WTC11 (cell line): ENCODE data around the gene OPN3. TPM values are rescaled to one million over a fixed set of nuclear protein-coding genes. Genes with fewer than 3 reads are reported as not detected.

Experiments
- ATAC-seq: fragments of 200-7000 bp; cut with Tn5 transposase; 2 replicates; pipeline ENCODE4 v1.10.0; 2021; ENCODE audit warnings: mild to moderate bottlenecking, moderate library complexity
- CTCF ChIA-PET: fragments of 300-600 bp; sonication (Branson Sonifier 250); formaldehyde crosslinking; loops from one replicate; lab custom pipeline; 2021; ENCODE audit warnings: antibody characterized with exemption; lab: Charles Lee
- POLR2A ChIA-PET: fragments of 350-600 bp; sonication (Branson Sonifier 250); formaldehyde crosslinking; loops from one replicate; lab custom pipeline; 2021; ENCODE audit warnings: antibody characterized with exemption; lab: Charles Lee
- DNase-seq: peaks from one replicate; pipeline ENCODE4 v3.0.0; 2021; ENCODE audit warnings: low spot score
- H3K27ac Mint-ChIP-seq: 2 replicates; pipeline ENCODE4 v1.8.0; 2021; ENCODE audit warnings: mixed read lengths
- H3K27me3 Mint-ChIP-seq: 2 replicates; pipeline ENCODE4 v1.8.0; 2021; ENCODE audit warnings: low read depth, mild to moderate bottlenecking, moderate library complexity, mixed read lengths
- H3K36me3 Mint-ChIP-seq: 2 replicates; pipeline ENCODE4 v1.8.0; 2021; ENCODE audit warnings: mixed read lengths
- H3K4me1 Mint-ChIP-seq: 2 replicates; pipeline ENCODE4 v1.8.0; 2022; ENCODE audit warnings: mixed read lengths
- H3K4me3 Mint-ChIP-seq: 2 replicates; pipeline ENCODE4 v1.8.0; 2021; ENCODE audit warnings: mild to moderate bottlenecking, moderate library complexity, mixed read lengths
- H3K9me3 Mint-ChIP-seq: 2 replicates; pipeline ENCODE4 v1.8.0; 2021; ENCODE audit warnings: mixed read lengths
- CREB1 ChIP-seq: sonication (generic); formaldehyde crosslinking; IDR thresholded peaks from 2 replicates; pipeline ENCODE4 v1.8.0; 2023; ENCODE audit warnings: mild to moderate bottlenecking, missing genetic modification reagents
- KAT7 ChIP-seq: sonication (generic); formaldehyde crosslinking; IDR thresholded peaks from 2 replicates; pipeline ENCODE4 v1.8.1; 2023; ENCODE audit warnings: missing genetic modification reagents, mild to moderate bottlenecking, borderline replicate concordance
- MYBL2 ChIP-seq: sonication (generic); formaldehyde crosslinking; IDR thresholded peaks from 2 replicates; pipeline ENCODE4 v1.8.1; 2023; ENCODE audit warnings: mild to moderate bottlenecking, moderate library complexity, missing genetic modification reagents
- OVOL2 ChIP-seq: fragments of 250-450 bp; sonication (Bioruptor Pico); IDR thresholded peaks from 2 replicates; pipeline ENCODE4 v1.9.0; 2021; ENCODE audit warnings: mild to moderate bottlenecking, borderline replicate concordance
- PRRX2 ChIP-seq: fragments of 250-450 bp; sonication (Bioruptor Pico); IDR thresholded peaks from 2 replicates; pipeline ENCODE4 v1.8.0; 2021; ENCODE audit warnings: mild to moderate bottlenecking
- SP1 ChIP-seq: sonication (generic); formaldehyde crosslinking; conservative IDR thresholded peaks from 2 replicates; pipeline ENCODE4 v1.8.1; 2022; ENCODE audit warnings: missing genetic modification reagents
- USF2 ChIP-seq: sonication (generic); formaldehyde crosslinking; IDR thresholded peaks from 2 replicates; pipeline ENCODE4 v1.8.1; 2023; ENCODE audit warnings: mild to moderate bottlenecking, missing genetic modification reagents, moderate library complexity
- ZNF219 ChIP-seq: sonication (generic); formaldehyde crosslinking; IDR thresholded peaks from 2 replicates; pipeline ENCODE4 v1.8.0; 2023; ENCODE audit warnings: missing genetic modification reagents, mild to moderate bottlenecking, borderline replicate concordance
- ZNF263 ChIP-seq: sonication (generic); formaldehyde crosslinking; IDR thresholded peaks from 2 replicates; pipeline ENCODE4 v1.8.1; 2022; ENCODE audit warnings: low read depth, mild to moderate bottlenecking, moderate library complexity, missing genetic modification reagents
- ZNF416 ChIP-seq: fragments of 250-450 bp; sonication (Bioruptor Pico); IDR thresholded peaks from 2 replicates; pipeline ENCODE4 v1.9.0; 2021; ENCODE audit warnings: mild to moderate bottlenecking, inconsistent platforms
- ZNF532 ChIP-seq: fragments of 250-450 bp; sonication (Bioruptor Pico); IDR thresholded peaks from 2 replicates; pipeline ENCODE4 v1.9.0; 2021; ENCODE audit warnings: mild to moderate bottlenecking, borderline replicate concordance
- total RNA-seq: library from RNA; stranded (reverse); gene quantifications from 3 replicates; pipeline ENCODE4 v1.2.3, GENCODE V29; 2021
- TF ChIP-seq, protein P1 (sequence below): sonication (generic); formaldehyde crosslinking; IDR thresholded peaks from 2 replicates; pipeline ENCODE4 v1.8.1; 2022; ENCODE audit warnings: low read depth, mild to moderate bottlenecking, moderate library complexity, missing genetic modification reagents, borderline replicate concordance
- TF ChIP-seq, protein P2 (sequence below): fragments of 250-450 bp; sonication (Bioruptor Pico); IDR thresholded peaks from 2 replicates; pipeline ENCODE4 v1.9.0; 2021; ENCODE audit warnings: mild to moderate bottlenecking
- TF ChIP-seq, protein P3 (sequence below): sonication (generic); formaldehyde crosslinking; IDR thresholded peaks from 2 replicates; pipeline ENCODE4 v1.8.0; 2022; ENCODE audit warnings: missing genetic modification reagents
- TF ChIP-seq, protein P4 (sequence below): sonication (generic); formaldehyde crosslinking; IDR thresholded peaks from 2 replicates; pipeline ENCODE4 v1.8.0; 2022; ENCODE audit warnings: mild to moderate bottlenecking, missing genetic modification reagents

Gene OPN3
- total RNA-seq, 1 experiment from 2014 or later: 17.2 TPM

- TF ChIP-seq PRRX2 (no peak), KAT7 (CRISPR knock-in tag) (no peak), ZNF532 (CRISPR knock-in tag) (no peak), CREB1 (CRISPR knock-in tag) (no peak), USF2 (CRISPR knock-in tag) (no peak), ZNF416 (CRISPR knock-in tag) (no peak), ZNF263 (CRISPR knock-in tag) (no peak), ZNF219 (CRISPR knock-in tag) (no peak), OVOL2 (CRISPR knock-in tag) (no peak), SP1 (no peak), MYBL2 (CRISPR knock-in tag) (no peak)
- TF ChIP-seq, protein P1, sequence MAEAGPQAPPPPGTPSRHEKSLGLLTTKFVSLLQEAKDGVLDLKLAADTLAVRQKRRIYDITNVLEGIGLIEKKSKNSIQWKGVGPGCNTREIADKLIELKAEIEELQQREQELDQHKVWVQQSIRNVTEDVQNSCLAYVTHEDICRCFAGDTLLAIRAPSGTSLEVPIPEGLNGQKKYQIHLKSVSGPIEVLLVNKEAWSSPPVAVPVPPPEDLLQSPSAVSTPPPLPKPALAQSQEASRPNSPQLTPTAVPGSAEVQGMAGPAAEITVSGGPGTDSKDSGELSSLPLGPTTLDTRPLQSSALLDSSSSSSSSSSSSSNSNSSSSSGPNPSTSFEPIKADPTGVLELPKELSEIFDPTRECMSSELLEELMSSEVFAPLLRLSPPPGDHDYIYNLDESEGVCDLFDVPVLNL: no peak
- TF ChIP-seq, protein P2, sequence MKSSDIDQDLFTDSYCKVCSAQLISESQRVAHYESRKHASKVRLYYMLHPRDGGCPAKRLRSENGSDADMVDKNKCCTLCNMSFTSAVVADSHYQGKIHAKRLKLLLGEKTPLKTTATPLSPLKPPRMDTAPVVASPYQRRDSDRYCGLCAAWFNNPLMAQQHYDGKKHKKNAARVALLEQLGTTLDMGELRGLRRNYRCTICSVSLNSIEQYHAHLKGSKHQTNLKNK (CRISPR knock-in tag): no peak
- TF ChIP-seq, protein P3, sequence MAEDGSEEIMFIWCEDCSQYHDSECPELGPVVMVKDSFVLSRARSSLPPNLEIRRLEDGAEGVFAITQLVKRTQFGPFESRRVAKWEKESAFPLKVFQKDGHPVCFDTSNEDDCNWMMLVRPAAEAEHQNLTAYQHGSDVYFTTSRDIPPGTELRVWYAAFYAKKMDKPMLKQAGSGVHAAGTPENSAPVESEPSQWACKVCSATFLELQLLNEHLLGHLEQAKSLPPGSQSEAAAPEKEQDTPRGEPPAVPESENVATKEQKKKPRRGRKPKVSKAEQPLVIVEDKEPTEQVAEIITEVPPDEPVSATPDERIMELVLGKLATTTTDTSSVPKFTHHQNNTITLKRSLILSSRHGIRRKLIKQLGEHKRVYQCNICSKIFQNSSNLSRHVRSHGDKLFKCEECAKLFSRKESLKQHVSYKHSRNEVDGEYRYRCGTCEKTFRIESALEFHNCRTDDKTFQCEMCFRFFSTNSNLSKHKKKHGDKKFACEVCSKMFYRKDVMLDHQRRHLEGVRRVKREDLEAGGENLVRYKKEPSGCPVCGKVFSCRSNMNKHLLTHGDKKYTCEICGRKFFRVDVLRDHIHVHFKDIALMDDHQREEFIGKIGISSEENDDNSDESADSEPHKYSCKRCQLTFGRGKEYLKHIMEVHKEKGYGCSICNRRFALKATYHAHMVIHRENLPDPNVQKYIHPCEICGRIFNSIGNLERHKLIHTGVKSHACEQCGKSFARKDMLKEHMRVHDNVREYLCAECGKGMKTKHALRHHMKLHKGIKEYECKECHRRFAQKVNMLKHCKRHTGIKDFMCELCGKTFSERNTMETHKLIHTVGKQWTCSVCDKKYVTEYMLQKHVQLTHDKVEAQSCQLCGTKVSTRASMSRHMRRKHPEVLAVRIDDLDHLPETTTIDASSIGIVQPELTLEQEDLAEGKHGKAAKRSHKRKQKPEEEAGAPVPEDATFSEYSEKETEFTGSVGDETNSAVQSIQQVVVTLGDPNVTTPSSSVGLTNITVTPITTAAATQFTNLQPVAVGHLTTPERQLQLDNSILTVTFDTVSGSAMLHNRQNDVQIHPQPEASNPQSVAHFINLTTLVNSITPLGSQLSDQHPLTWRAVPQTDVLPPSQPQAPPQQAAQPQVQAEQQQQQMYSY (CRISPR knock-in tag): no peak
- TF ChIP-seq, protein P4, sequence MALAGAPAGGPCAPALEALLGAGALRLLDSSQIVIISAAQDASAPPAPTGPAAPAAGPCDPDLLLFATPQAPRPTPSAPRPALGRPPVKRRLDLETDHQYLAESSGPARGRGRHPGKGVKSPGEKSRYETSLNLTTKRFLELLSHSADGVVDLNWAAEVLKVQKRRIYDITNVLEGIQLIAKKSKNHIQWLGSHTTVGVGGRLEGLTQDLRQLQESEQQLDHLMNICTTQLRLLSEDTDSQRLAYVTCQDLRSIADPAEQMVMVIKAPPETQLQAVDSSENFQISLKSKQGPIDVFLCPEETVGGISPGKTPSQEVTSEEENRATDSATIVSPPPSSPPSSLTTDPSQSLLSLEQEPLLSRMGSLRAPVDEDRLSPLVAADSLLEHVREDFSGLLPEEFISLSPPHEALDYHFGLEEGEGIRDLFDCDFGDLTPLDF (CRISPR knock-in tag): no peak
- TF ChIP-seq, all 79 proteins: peak for 0
- H3K4me1 Mint-ChIP-seq: no peaks in the 10 kb centered on the region
- CTCF ChIA-PET: no interaction called here
Measured at GRCh38 chr1:241593186-241593585, 47.0 kb downstream of the OPN3 start.

More at GRCh38 chr1:241593186-241593585, 47.0 kb downstream of the OPN3 start:
- ATAC-seq (no peak), DNase-seq (no peak)
- H3K27me3 Mint-ChIP-seq: no peaks in the 10 kb centered on the region
- POLR2A ChIA-PET: no interaction called here
- H3K4me3 Mint-ChIP-seq: no peak overlapping the region
- no peaks in the 10 kb centered on the region for H3K9me3 Mint-ChIP-seq
- H3K27ac Mint-ChIP-seq: no peak overlapping the region
- H3K36me3 Mint-ChIP-seq: peaks cover 3% of the 10 kb centered on the region; the same call in 1 of the 2 replicates
